ENCODE measurements around the gene AHCYL2. TPM values are rescaled to one million over a fixed set of nuclear protein-coding genes. Genes with fewer than 3 reads are reported as not detected.
"Not testable (repeated sequence)": the region's sequence is repeated elsewhere in the genome, so short reads cannot be mapped to it uniquely, and the experiment has no call there.

Gene AHCYL2
- total RNA-seq, 2 donors from 2014 or later, result 11.2 to 13.6 TPM

- no peak for DNase-seq (ENCODE audit: low spot score)
- intact Hi-C loops (cut with DNase I), result no loop called here
These were observed 102.2 kb downstream of the AHCYL2 start for GRCh38 chr7:129327076-129327475.

- no peak for DNase-seq (ENCODE audit: low spot score)
- intact Hi-C loops (cut with DNase I), result no loop called here
These were observed 107.6 kb downstream of the AHCYL2 start for GRCh38 chr7:129332254-129333035.

GRCh38 chr7:129334473-129334872 is 109.6 kb downstream of the AHCYL2 start:
- no peak for DNase-seq (ENCODE audit: low spot score)
- intact Hi-C loops (cut with DNase I), result no loop called here

- intact Hi-C loops (cut with DNase I), result no loop called here
- DNase-seq (ENCODE audit: low spot score), result no peak
These were observed 113.6 kb downstream of the AHCYL2 start for GRCh38 chr7:129338450-129338849.

GRCh38 chr7:129341212-129341611 is 116.4 kb downstream of the AHCYL2 start:
- intact Hi-C loops (cut with DNase I), result no loop called here
- no peak for DNase-seq (ENCODE audit: low spot score)

GRCh38 chr7:129341816-129342806 is 117.3 kb downstream of the AHCYL2 start:
- intact Hi-C loops (cut with DNase I), result no loop called here
- no peak for DNase-seq (ENCODE audit: low spot score)

- intact Hi-C loops (cut with DNase I), result no loop called here
- no peak for DNase-seq (ENCODE audit: low spot score)
These were observed 118.4 kb downstream of the AHCYL2 start for GRCh38 chr7:129343099-129343700.

GRCh38 chr7:129347330-129347729 is 122.5 kb downstream of the AHCYL2 start:
- intact Hi-C loops (cut with DNase I), result no loop called here
- DNase-seq (ENCODE audit: low spot score), result no peak

GRCh38 chr7:129348023-129348740 is 123.4 kb downstream of the AHCYL2 start:
- intact Hi-C loops (cut with DNase I), result no loop called here
- no peak for DNase-seq (ENCODE audit: low spot score)

GRCh38 chr7:129351320-129351719 is 126.5 kb downstream of the AHCYL2 start:
- intact Hi-C loops (cut with DNase I), result loop anchor here in 1 of 2 donors (5.0 kb wide), 1 partner anchor 306 kb away; no protein-coding TSS in a partner anchor
- DNase-seq (ENCODE audit: low spot score), result no peak

- DNase-seq (ENCODE audit: low spot score), result not testable (repeated sequence)
- intact Hi-C loops (cut with DNase I), result loop anchor here in 1 of 2 donors (5.0 kb wide), 1 partner anchor 304 kb away; no protein-coding TSS in a partner anchor
These were observed 128.3 kb downstream of the AHCYL2 start for GRCh38 chr7:129353104-129353503.

GRCh38 chr7:129354428-129355157 is 129.8 kb downstream of the AHCYL2 start:
- intact Hi-C loops (cut with DNase I), result loop anchor here in 1 of 2 donors (5.0 kb wide), 1 partner anchor 303 kb away; no protein-coding TSS in a partner anchor

GRCh38 chr7:129356176-129356575 is 131.3 kb downstream of the AHCYL2 start:
- intact Hi-C loops (cut with DNase I), result no loop called here
- DNase-seq (ENCODE audit: low spot score), result no peak

More at GRCh38 chr7:129354428-129355157, 129.8 kb downstream of the AHCYL2 start:
- DNase-seq (ENCODE audit: low spot score), result no peak

- no peak for DNase-seq (ENCODE audit: low spot score)
- intact Hi-C loops (cut with DNase I), result no loop called here
These were observed 134.3 kb downstream of the AHCYL2 start for GRCh38 chr7:129359176-129359575.

- intact Hi-C loops (cut with DNase I), result no loop called here
- no peak for DNase-seq (ENCODE audit: low spot score)
These were observed 134.8 kb downstream of the AHCYL2 start for GRCh38 chr7:129359638-129360037.

- intact Hi-C loops (cut with DNase I), result no loop called here
- DNase-seq (ENCODE audit: low spot score), result no peak
These were observed 136.9 kb downstream of the AHCYL2 start for GRCh38 chr7:129361771-129362170.

- DNase-seq (ENCODE audit: low spot score), result no peak
- intact Hi-C loops (cut with DNase I), result no loop called here
These were observed 137.7 kb downstream of the AHCYL2 start for GRCh38 chr7:129362496-129362895.

GRCh38 chr7:129367349-129367699 is 142.5 kb downstream of the AHCYL2 start:
- DNase-seq (ENCODE audit: low spot score), result no peak
- intact Hi-C loops (cut with DNase I), result loop anchor here in 1 of 2 donors (5.0 kb wide), 1 partner anchor 100 kb away; no protein-coding TSS in a partner anchor

Measured in posterior vena cava (tissue), 2 donors.